Neuronal stem cell (in vitro differentiated cells): Measurements from ENCODE around the gene IMP4.

Experiments
- DNase-seq: peaks from one replicate; pipeline ENCODE4 v3.0.0-alpha.2; 2013; ENCODE audit warnings: low spot score
- H2AFZ ChIP-seq: one replicate; pipeline ENCODE4 v1.6.1; 2013; ENCODE audit warnings: mild to moderate bottlenecking, low read length, inconsistent platforms
- H2AK5ac ChIP-seq: 2 replicates; pipeline ENCODE4 v1.6.1; 2013; ENCODE audit warnings: low read depth, mild to moderate bottlenecking, inconsistent platforms, low read length, moderate library complexity, mixed read lengths
- H2BK120ac ChIP-seq: 2 replicates; pipeline ENCODE4 v1.6.1; 2013; ENCODE audit warnings: low read depth, mild to moderate bottlenecking, inconsistent platforms, low read length, moderate library complexity, mixed read lengths
- H2BK12ac ChIP-seq: one replicate; pipeline ENCODE4 v1.6.1; 2013; ENCODE audit warnings: low read length, inconsistent platforms
- H2BK15ac ChIP-seq: 2 replicates; pipeline ENCODE4 v1.6.1; 2013; ENCODE audit warnings: mild to moderate bottlenecking, low read length, inconsistent platforms, mixed read lengths
- H2BK5ac ChIP-seq: one replicate; pipeline ENCODE4 v1.6.1; 2013; ENCODE audit warnings: inconsistent platforms, mild to moderate bottlenecking, low read length, moderate library complexity
- H3K14ac ChIP-seq: one replicate; pipeline ENCODE4 v1.6.1; 2013; ENCODE audit warnings: low read length, inconsistent platforms
- H3K18ac ChIP-seq: 2 replicates; pipeline ENCODE4 v1.6.1; 2013; ENCODE audit warnings: low read length, inconsistent platforms
- H3K23ac ChIP-seq: 2 replicates; pipeline ENCODE4 v1.6.1; 2013; ENCODE audit warnings: low read depth, mild to moderate bottlenecking, mixed read lengths, low read length, inconsistent platforms; ENCODE audit not compliant: poor library complexity
- H3K27ac ChIP-seq: replicated peaks from 3 replicates; pipeline ENCODE4 v1.5.1; 2013; ENCODE audit warnings: low read length, inconsistent platforms
- H3K27me3 ChIP-seq, 3 experiments: 2 replicates each; pipeline ENCODE4 v1.6.1; 2013; ENCODE audit warnings: low read length in 3 of 3, mild to moderate bottlenecking in 2 of 3, inconsistent platforms in 1 of 3, low read depth in 1 of 3, mixed read lengths in 1 of 3, moderate library complexity in 1 of 3; ENCODE audit not compliant: control insufficient read depth in 3 of 3, insufficient read depth in 3 of 3
- H3K36me3 ChIP-seq, 2 donors: replicated peaks in 1 of 2; 2 replicates each; pipeline ENCODE4 v1.6.1; 2013; ENCODE audit warnings: low read length in 2 of 2; ENCODE audit not compliant: control insufficient read depth in 2 of 2, insufficient read depth in 2 of 2
- H3K4ac ChIP-seq: 2 replicates; pipeline ENCODE4 v1.6.1; 2013; ENCODE audit warnings: inconsistent platforms, mild to moderate bottlenecking, low read length, moderate library complexity
- H3K4me1 ChIP-seq, 2 donors: 1 replicate in 1 of 2; 2 replicates in 1 of 2; pipeline ENCODE4 v1.6.1; 2013; ENCODE audit warnings: low read length in 2 of 2, low read depth in 1 of 2; ENCODE audit not compliant: control insufficient read depth in 2 of 2, insufficient read depth in 1 of 2
- H3K4me2 ChIP-seq: one replicate; pipeline ENCODE4 v1.6.1; 2013; ENCODE audit warnings: mild to moderate bottlenecking, low read length, inconsistent platforms; ENCODE audit not compliant: insufficient read depth, poor library complexity, severe bottlenecking
- H3K4me3 ChIP-seq, 2 donors: 2 replicates each; pipeline ENCODE4 v1.5.1; 2013; ENCODE audit warnings: low read length in 2 of 2, mild to moderate bottlenecking in 2 of 2, inconsistent platforms in 1 of 2, moderate library complexity in 1 of 2
- H3K79me1 ChIP-seq: one replicate; pipeline ENCODE4 v1.6.1; 2013; ENCODE audit warnings: low read depth, mild to moderate bottlenecking, inconsistent platforms, low read length, moderate library complexity
- H3K9ac ChIP-seq: one replicate; pipeline ENCODE4 v1.6.1; 2013; ENCODE audit warnings: mild to moderate bottlenecking, low read depth, low read length, inconsistent platforms; ENCODE audit not compliant: poor library complexity
- H3K9me3 ChIP-seq, 2 donors: replicated peaks in 1 of 2; 2 replicates each; pipeline versions ENCODE3 to v1.6.1; 2013; ENCODE audit warnings: low read length in 2 of 2, mild to moderate bottlenecking in 2 of 2, inconsistent platforms in 1 of 2, low read depth in 1 of 2, mixed read lengths in 1 of 2, moderate library complexity in 1 of 2; ENCODE audit not compliant: control insufficient read depth in 2 of 2, insufficient read depth in 1 of 2
- H4K8ac ChIP-seq: one replicate; pipeline ENCODE4 v1.6.1; 2013; ENCODE audit warnings: low read depth, mild to moderate bottlenecking, inconsistent platforms, low read length, moderate library complexity
- H4K91ac ChIP-seq: one replicate; pipeline ENCODE4 v1.6.1; 2013; ENCODE audit warnings: low read length, low read depth, mild to moderate bottlenecking, inconsistent platforms; ENCODE audit not compliant: poor library complexity
- WGBS, 2 donors: extraction: QIAGEN DNeasy Blood & Tissue Kit; methylation state at CpG; one replicate each; pipeline ENCODE4 v1.1.7; 2013; ENCODE audit warnings: missing lambda C conversion rate in 2 of 2, mixed read lengths in 1 of 2; ENCODE audit not compliant: insufficient read length in 2 of 2, insufficient replicate concordance in 1 of 2; ENCODE audit errors: extremely low coverage in 2 of 2; 5-methylcytosine and 5-hydroxymethylcytosine counted together

IMP4 gene

GRCh38 chr2:130359466-130359865, 16.8 kb downstream of the IMP4 start:
- Histone ChIP-seq H2BK12ac (no peak overlapping the region), H3K79me1 (peaks cover 4% of the 10 kb centered on the region), H3K4me2 (no peak overlapping the region), H3K36me3 (no peaks in the 10 kb centered on the region), H3K14ac (no peak overlapping the region), H3K27ac (no peak overlapping the region), H2BK120ac (no peak overlapping the region), H3K9ac (no peak overlapping the region), H2BK5ac (no peak overlapping the region), H3K4me3 (no peak overlapping the region), H2BK15ac (no peak overlapping the region), H3K27me3 (peaks cover 0 to 6% (median 0%) of the 10 kb centered on the region in 3 experiments), H2AFZ (no peak overlapping the region), H3K9me3 (no peaks in the 10 kb centered on the region), H3K23ac (no peak overlapping the region), H3K4me1 (peaks cover 6% of the 10 kb centered on the region in 2 donors), H4K8ac (no peak overlapping the region), H3K4ac (no peak overlapping the region), H3K18ac (no peak overlapping the region), H4K91ac (no peak overlapping the region), H2AK5ac (no peak overlapping the region)
- DNase-seq = no peak
- no CpG with 5 or more reads among the region's 5 CpGs for WGBS, 2 donors

DNA sequence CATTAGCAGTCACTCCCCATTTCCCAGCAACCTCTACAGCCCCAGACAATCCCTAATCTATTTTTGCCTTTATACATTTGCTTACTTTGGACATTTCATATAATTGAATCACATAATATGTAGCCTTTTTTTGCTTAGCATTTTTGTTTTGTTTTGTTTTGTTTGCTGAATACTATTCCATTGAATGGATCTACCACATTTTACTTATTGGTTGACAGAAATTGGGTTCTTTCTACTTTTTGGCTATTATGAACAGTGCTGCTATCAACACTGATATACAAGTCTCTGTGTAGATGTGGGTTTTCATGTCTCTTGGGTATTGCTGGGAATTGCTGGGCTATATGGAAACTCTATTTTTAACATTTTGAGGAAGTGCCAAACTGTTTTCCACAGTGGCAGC, 20.8 kb downstream of the IMP4 start:
- no peak for DNase-seq
- no peak overlapping the region for H3K4ac ChIP-seq
- H2BK5ac ChIP-seq = no peak overlapping the region
- H3K9me3 ChIP-seq = no peaks in the 10 kb centered on the region
- H2BK15ac ChIP-seq = no peak overlapping the region
- H3K14ac ChIP-seq = no peak overlapping the region
- no peak overlapping the region for H3K9ac ChIP-seq
- H2AFZ ChIP-seq = no peak overlapping the region
- no peak overlapping the region for H3K18ac ChIP-seq
- H2BK12ac ChIP-seq = no peak overlapping the region
- no peak overlapping the region for H3K23ac ChIP-seq
- H3K27me3 ChIP-seq = no peaks in the 10 kb centered on the region
- H4K91ac ChIP-seq = no peak overlapping the region
- H2BK120ac ChIP-seq = no peak overlapping the region
- H3K4me1 ChIP-seq = no peaks in the 10 kb centered on the region
- H3K36me3 ChIP-seq = no peaks in the 10 kb centered on the region
- no peak overlapping the region for H2AK5ac ChIP-seq
- no peaks in the 10 kb centered on the region for H3K79me1 ChIP-seq
- no peak overlapping the region for H3K4me3 ChIP-seq
- H4K8ac ChIP-seq = no peak overlapping the region
- H3K4me2 ChIP-seq = no peak overlapping the region
- H3K27ac ChIP-seq = no peak overlapping the region

DNA sequence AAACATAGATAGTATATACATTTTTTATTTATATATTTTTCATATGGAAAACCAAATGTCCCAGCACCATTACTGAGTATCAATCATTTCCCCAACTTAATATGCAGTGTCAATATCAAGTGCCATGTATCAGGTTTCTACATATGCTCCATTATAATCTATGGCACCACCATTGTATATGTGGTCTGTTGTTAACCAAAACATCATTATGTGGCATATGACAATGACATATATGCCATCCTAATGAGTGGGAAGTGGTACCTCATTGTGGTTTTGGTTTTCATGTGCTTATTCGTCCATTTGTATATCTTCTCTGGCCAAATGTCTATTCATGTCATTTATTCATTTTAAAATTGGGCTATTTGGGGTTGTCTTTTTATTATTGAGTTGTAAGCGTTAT, 22.4 kb downstream of the IMP4 start:
- Histone ChIP-seq H2BK120ac (no peak overlapping the region), H3K9me3 (no peaks in the 10 kb centered on the region), H3K14ac (no peak overlapping the region), H3K79me1 (no peaks in the 10 kb centered on the region), H3K27ac (no peak overlapping the region), H4K8ac (no peak overlapping the region), H2AFZ (no peak overlapping the region), H3K4me2 (no peak overlapping the region), H3K4me3 (no peak overlapping the region), H3K4ac (no peak overlapping the region), H3K9ac (no peak overlapping the region), H4K91ac (no peak overlapping the region), H3K23ac (no peak overlapping the region), H3K4me1 (no peaks in the 10 kb centered on the region), H3K36me3 (peaks cover 0 to 2% of the 10 kb centered on the region in 2 donors), H2AK5ac (no peak overlapping the region), H2BK12ac (no peak overlapping the region), H2BK5ac (no peak overlapping the region), H3K27me3 (no peaks in the 10 kb centered on the region), H2BK15ac (no peak overlapping the region), H3K18ac (no peak overlapping the region)
- DNase-seq = no peak
- WGBS, 2 donors = no CpG with 5 or more reads among the region's 2 CpGs

GRCh38 chr2:130365963-130366362, 23.3 kb downstream of the IMP4 start:
- Histone ChIP-seq H2BK15ac (no peak overlapping the region), H3K9me3 (peaks cover 2% of the 10 kb centered on the region in 2 donors), H3K4me1 (no peaks in the 10 kb centered on the region), H2BK120ac (no peak overlapping the region), H3K23ac (no peak overlapping the region), H4K91ac (no peak overlapping the region), H3K4me3 (no peak overlapping the region), H3K9ac (no peak overlapping the region), H2AFZ (no peak overlapping the region), H3K36me3 (peaks cover 0 to 11% of the 10 kb centered on the region in 2 donors), H3K27ac (no peak overlapping the region), H2BK5ac (no peak overlapping the region), H3K4me2 (no peak overlapping the region), H3K4ac (no peak overlapping the region), H4K8ac (no peak overlapping the region), H3K18ac (no peak overlapping the region), H2AK5ac (no peak overlapping the region), H3K14ac (no peak overlapping the region), H2BK12ac (no peak overlapping the region), H3K79me1 (no peaks in the 10 kb centered on the region), H3K27me3 (no peaks in the 10 kb centered on the region)
- DNase-seq = no peak
- no CpG with 5 or more reads among the region's 2 CpGs for WGBS, 2 donors
